ENCODE measurements around the gene ZNF593OS. TPM values are rescaled to one million over a fixed set of nuclear protein-coding genes. Genes with fewer than 3 reads are reported as not detected.

ZNF593OS gene
- total RNA-seq = not detected in 2 replicates

GRCh38 chr1:26171084-26172072 is at the start of gene ZNF593OS:
ZNF593OS (minus strand) TSS chr1:26171832; CDS start chr1:26171661, 171 bp downstream.

GRCh38 chr1:26190373-26190987 is 18.8 kb upstream of the ZNF593OS start, which contains the start of gene CATSPER4:
CATSPER4 (plus strand) TSS chr1:26190602; CDS start chr1:26190628, 26 bp downstream.

GRCh38 chr1:26177182-26177684 is 5.6 kb upstream of the ZNF593OS start, which contains the start of gene CNKSR1:
CNKSR1 (plus strand) TSS chr1:26177491; CDS start chr1:26177548, 57 bp downstream.

GRCh38 chr1:26169669-26170471 is 1.8 kb downstream of the ZNF593OS start, which contains the start of gene ZNF593:
ZNF593 (plus strand) TSS chr1:26169908; CDS start chr1:26169984, 76 bp downstream.

GRCh38 chr1:26168410-26169197 is 3.0 kb downstream of the ZNF593OS start, which contains the start of gene C1orf232:
C1orf232 (minus strand) TSS chr1:26168963; CDS start chr1:26168499, 464 bp downstream.

GRCh38 chr1:26158908-26159742 is 12.5 kb downstream of the ZNF593OS start, which contains the start of gene FAM110D:
FAM110D (plus strand) TSS chr1:26159079; CDS start chr1:26161292, 2,213 bp downstream.

Other genes with a start within 250 kb of the ZNF593OS start
- gene PAFAH2, start 173.8 kb downstream of the ZNF593OS start, total RNA-seq = 7.7 and 9.4 TPM in 2 replicates
- gene EXTL1, start 150.1 kb downstream of the ZNF593OS start, total RNA-seq = 0.44 and 0.75 TPM in 2 replicates
- not detected in 2 replicates for gene SLC30A2, start 125.7 kb downstream of the ZNF593OS start, total RNA-seq
- gene TRIM63, start 104.2 kb downstream of the ZNF593OS start, total RNA-seq = 0.11 and 0.25 TPM in 2 replicates
- 6.9 and 8.4 TPM in 2 replicates for gene PDIK1L, start 60.0 kb downstream of the ZNF593OS start, total RNA-seq
- under 0.01 TPM in 2 replicates for gene FAM110D, start 12.8 kb downstream of the ZNF593OS start, total RNA-seq
- gene C1orf232, start 2.9 kb downstream of the ZNF593OS start, total RNA-seq = not detected in 2 replicates
- gene ZNF593, start 1.9 kb downstream of the ZNF593OS start, total RNA-seq = 23.2 and 28.9 TPM in 2 replicates
- gene CNKSR1, start 5.7 kb upstream of the ZNF593OS start, total RNA-seq = 0.22 TPM in 1 of 2 replicates, not detected in the other
- gene CATSPER4, start 18.8 kb upstream of the ZNF593OS start, total RNA-seq = not detected in 2 replicates
- 8.5 and 15.6 TPM in 2 replicates for gene CEP85, start 62.4 kb upstream of the ZNF593OS start, total RNA-seq
- gene SH3BGRL3, start 108.3 kb upstream of the ZNF593OS start, total RNA-seq = 20.4 and 30.1 TPM in 2 replicates
- gene UBXN11, start 134.8 kb upstream of the ZNF593OS start, total RNA-seq = 4.2 and 7.1 TPM in 2 replicates
- not detected in 2 replicates for gene CD52, start 146.1 kb upstream of the ZNF593OS start, total RNA-seq
- 0.12 TPM in 1 of 2 replicates, not detected in the other for gene CRYBG2, start 182.3 kb upstream of the ZNF593OS start, total RNA-seq
- gene ZNF683, start 200.9 kb upstream of the ZNF593OS start, total RNA-seq = not detected in 2 replicates
- not detected in 2 replicates for gene LIN28A, start 239.0 kb upstream of the ZNF593OS start, total RNA-seq